Stimulated activated CD4-positive, alpha-beta T cell treated with anti-CD3 and anti-CD28 coated beads, Interleukin-12 subunit alpha, Interleukin-12 subunit beta, amount 100 ng/mL, for 4 hours (primary cell): ENCODE measurements around the gene EIF5A2.

Experiments used
- DNase-seq: peaks from one replicate; pipeline ENCODE4 v3.0.0-alpha.2; 2020

EIF5A2 gene

DNA sequence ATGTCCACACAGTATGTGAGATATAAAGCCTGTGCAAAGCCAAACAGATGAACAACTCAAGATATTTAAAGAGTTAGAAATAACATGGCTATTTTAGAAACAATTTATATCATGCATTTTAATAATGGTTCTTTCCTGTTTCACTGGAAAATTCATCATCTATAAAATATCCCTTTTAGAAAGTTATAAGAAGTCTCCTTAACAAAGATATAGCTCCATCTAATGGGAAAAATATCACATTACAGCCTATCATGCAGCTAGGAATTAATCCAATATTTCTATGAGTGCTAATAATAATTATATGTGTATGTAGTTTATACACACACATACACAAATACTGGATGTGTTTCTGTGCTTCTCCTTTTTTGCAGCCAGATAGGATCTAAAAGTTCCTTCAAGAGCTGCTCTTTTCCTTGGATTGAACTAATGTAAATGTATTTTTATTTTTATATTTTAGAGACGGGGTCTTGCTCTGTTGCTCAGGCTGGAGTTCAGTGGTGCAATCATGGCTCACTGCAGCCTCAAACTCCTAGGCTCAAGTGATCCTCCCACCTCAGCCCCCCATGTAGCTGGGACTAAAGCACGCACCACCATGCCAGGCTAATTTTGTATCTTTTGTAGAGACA lies 60.0 kb downstream of the EIF5A2 start:
- no peak for DNase-seq

DNA sequence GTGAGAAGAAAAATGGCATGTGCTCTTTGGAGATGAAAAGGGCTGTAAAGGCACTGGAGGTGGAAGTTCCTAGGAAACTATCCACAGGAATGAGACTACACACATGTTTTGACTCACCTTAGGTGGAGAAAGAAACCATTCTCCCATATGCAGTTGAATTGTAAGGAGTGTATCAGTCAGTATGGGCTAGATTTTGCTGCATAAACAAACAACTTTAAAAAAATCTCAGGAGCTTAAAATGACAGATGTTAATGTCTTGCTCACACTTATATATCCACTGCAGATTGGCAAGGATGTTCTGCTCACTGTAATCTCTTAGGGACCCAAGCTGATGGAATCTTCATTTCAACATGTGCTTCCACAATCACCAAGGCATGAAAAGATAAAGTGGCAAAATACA lies 64.1 kb downstream of the EIF5A2 start:
- no peak for DNase-seq

DNA sequence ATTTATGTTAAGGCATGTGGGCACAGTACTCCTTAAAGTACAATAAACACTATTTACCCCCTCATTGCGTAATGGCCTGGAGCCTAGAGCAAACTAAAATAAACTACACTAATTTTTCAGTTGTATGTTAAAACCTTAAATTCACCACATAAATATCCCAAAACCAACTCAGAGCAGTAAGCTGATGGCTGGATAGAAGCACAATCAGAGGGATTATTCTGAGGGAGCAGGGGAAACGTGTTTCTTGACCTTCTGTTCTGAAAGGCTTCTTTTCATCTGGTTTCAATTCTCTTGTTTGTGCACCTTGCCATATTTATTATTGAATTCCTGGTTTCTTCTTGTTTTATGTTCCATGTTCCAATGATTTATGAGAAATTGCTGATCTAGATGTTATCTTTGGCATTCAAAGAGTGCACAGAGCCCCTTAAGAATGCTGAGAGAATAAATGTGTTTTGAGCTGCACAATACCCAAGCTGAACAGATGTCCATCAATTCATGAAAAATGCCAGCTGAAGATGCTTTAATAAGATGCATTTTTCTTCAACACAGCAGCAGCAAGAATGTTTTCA lies 68.1 kb downstream of the EIF5A2 start:
- no peak for DNase-seq

DNA sequence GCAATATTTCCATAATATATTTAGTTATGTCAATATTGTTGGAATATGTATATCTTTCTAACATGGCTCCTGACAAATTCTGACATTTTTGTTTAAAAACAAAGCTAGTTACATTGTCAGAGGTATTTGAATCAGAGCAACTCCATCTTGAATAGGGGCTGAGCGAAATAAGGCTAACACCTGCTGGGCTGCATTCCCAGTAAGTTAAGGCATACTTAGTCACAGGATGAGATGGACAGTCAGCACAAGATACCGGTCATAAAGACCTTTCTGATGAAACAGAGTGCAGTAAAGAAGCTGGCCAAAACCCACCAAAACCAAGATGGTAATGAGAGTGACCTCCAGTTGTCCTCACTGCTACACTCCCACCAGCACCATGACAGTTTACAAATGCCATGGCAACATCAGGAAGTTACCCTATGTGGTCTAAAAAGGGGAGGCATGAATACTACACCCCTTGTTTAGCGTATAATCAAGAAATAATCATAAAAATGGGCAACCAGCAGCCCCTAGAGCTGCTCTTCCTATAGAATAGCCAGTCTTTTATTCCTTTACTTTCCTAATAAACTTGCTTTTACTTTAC lies 68.8 kb downstream of the EIF5A2 start:
- DNase-seq, result no peak
